Smooth muscle cell of the brain vasculature (primary cell): Measurements from ENCODE around the gene FGD2.
A peak's percentile ranks its signal among the peaks of the same experiment; 100 is the strongest.

Source experiments
- DNase-seq: peaks from one replicate; pipeline ENCODE4 v3.0.0-alpha.2; 2012; ENCODE audit warnings: low read depth, low spot score

Gene FGD2

GRCh38 chr6:36970892-36971842 is 34.3 kb upstream of the FGD2 start:
- DNase-seq, result no peak

GRCh38 chr6:36971921-36972673 is 33.4 kb upstream of the FGD2 start:
- DNase-seq, result no peak

- no peak for DNase-seq
These were observed 32.3 kb upstream of the FGD2 start for GRCh38 chr6:36973190-36973589.

- no peak for DNase-seq
These were observed 31.8 kb upstream of the FGD2 start for GRCh38 chr6:36973647-36974046.

GRCh38 chr6:36975231-36976006 is 30.0 kb upstream of the FGD2 start:
- DNase-seq, result no peak

- no peak for DNase-seq
These were observed 29.5 kb upstream of the FGD2 start for GRCh38 chr6:36976007-36976264.

GRCh38 chr6:36976509-36976908 is 28.9 kb upstream of the FGD2 start:
- DNase-seq, result no peak

- no peak for DNase-seq
These were observed 28.5 kb upstream of the FGD2 start for GRCh38 chr6:36976931-36977330.

GRCh38 chr6:36977470-36977941 is 27.9 kb upstream of the FGD2 start:
- no peak for DNase-seq

GRCh38 chr6:36978421-36979346 is 26.8 kb upstream of the FGD2 start:
- DNase-seq, result no peak

- DNase-seq, result peak; percentile 26
These were observed 26.1 kb upstream of the FGD2 start for GRCh38 chr6:36979347-36979742.

GRCh38 chr6:36980129-36980528 is 25.3 kb upstream of the FGD2 start:
- DNase-seq, result no peak

- DNase-seq, result no peak
These were observed 24.4 kb upstream of the FGD2 start for GRCh38 chr6:36980876-36981619.

GRCh38 chr6:36983538-36983937 is 21.9 kb upstream of the FGD2 start:
- no peak for DNase-seq

- no peak for DNase-seq
These were observed 20.7 kb upstream of the FGD2 start for GRCh38 chr6:36984581-36985416.

GRCh38 chr6:36985417-36985807 is 20.0 kb upstream of the FGD2 start:
- DNase-seq, result no peak

GRCh38 chr6:36985808-36986703 is 19.4 kb upstream of the FGD2 start, which contains the start of gene MTCH1:
Gene MTCH1 (minus strand): TSS chr6:36986196. CDS start chr6:36986173, 23 bp downstream.
- DNase-seq, result peak; percentile 73

- no peak for DNase-seq
These were observed 18.8 kb upstream of the FGD2 start for GRCh38 chr6:36986704-36987047.
